Liver (tissue), 3 donors: Measurements from ENCODE around the gene CYB561.

Experiments
- EGR1 ChIP-seq, 2 donors: IDR thresholded peaks; 2 replicates each; pipeline ENCODE4 v1.6.1; 2016 to 2018; ENCODE audit warnings: antibody characterized with exemption in 2 of 2, low read depth in 2 of 2
- FOXA2 ChIP-seq: IDR thresholded peaks from 2 replicates; pipeline ENCODE4 v1.6.1; 2016; ENCODE audit warnings: antibody characterized with exemption
- GABPA ChIP-seq, 2 donors: IDR thresholded peaks in 1 of 2; conservative IDR thresholded peaks in 1 of 2; 2 replicates each; pipeline ENCODE4 v1.6.1; 2016; ENCODE audit warnings: antibody characterized with exemption in 2 of 2, mild to moderate bottlenecking in 1 of 2, moderate library complexity in 1 of 2
- HNF4A ChIP-seq, 2 donors: conservative IDR thresholded peaks; 2 replicates each; pipeline ENCODE4 v1.6.1; 2016; ENCODE audit warnings: antibody characterized with exemption in 2 of 2, mild to moderate bottlenecking in 2 of 2
- HNF4G ChIP-seq: IDR thresholded peaks from 2 replicates; pipeline ENCODE4 v1.6.1; 2016; ENCODE audit warnings: antibody characterized with exemption
- JUND ChIP-seq, 2 donors: IDR thresholded peaks; 2 replicates each; pipeline ENCODE4 v1.6.1; 2016; ENCODE audit warnings: antibody characterized with exemption in 2 of 2
- RAD21 ChIP-seq, 2 donors: IDR thresholded peaks; 2 replicates each; pipeline ENCODE4 v1.6.1; 2016; ENCODE audit warnings: antibody characterized with exemption in 2 of 2, mild to moderate bottlenecking in 2 of 2
- REST ChIP-seq: IDR thresholded peaks from 2 replicates; pipeline ENCODE4 v1.6.1; 2016; ENCODE audit warnings: antibody characterized with exemption, mild to moderate bottlenecking
- SP1 ChIP-seq: IDR thresholded peaks from 2 replicates; pipeline ENCODE4 v1.6.1; 2018; ENCODE audit warnings: antibody characterized with exemption, mild to moderate bottlenecking
- TAF1 ChIP-seq: conservative IDR thresholded peaks from 2 replicates; pipeline ENCODE4 v1.6.1; 2016; ENCODE audit warnings: antibody characterized with exemption, mild to moderate bottlenecking
- YY1 ChIP-seq: IDR thresholded peaks from 2 replicates; pipeline ENCODE4 v1.6.1; 2016; ENCODE audit warnings: antibody characterized with exemption, mild to moderate bottlenecking
- TF ChIP-seq, protein P1 (sequence below): fragments of 150-350 bp; IDR thresholded peaks from 2 replicates; pipeline ENCODE4 v1.5.1; 2017; ENCODE audit warnings: improper control_type of control experiment, low read depth, low read length; ENCODE audit not compliant: missing input control
- TF ChIP-seq, protein P2 (sequence below): IDR thresholded peaks from 2 replicates; pipeline ENCODE4 v1.6.1; 2016; ENCODE audit warnings: antibody characterized with exemption
- donor health status: healthy.
- donor health status: healthy.

DNA sequence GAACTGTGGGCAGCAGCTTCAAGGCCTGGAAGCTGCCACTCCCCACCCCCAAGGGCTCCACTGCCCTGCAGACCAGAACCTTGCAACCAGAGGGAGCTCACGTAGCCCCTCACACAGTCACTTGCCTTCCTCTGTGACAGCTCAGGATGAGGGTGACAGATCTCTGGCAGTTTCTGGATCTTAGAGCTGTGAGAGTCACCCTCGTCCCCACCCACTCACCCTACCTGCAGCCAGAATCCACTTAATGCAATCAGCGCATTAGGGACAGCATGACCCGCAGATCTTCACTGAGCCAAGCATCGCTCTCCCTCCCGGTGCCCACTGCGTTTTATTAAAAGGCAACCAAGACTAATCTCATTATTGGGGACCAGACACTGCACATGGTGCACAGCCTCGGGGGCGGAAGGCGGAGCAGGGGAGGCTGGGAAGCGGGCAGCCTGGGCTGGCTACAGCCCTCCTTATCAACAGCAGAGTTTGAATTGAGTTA, 3.5 kb downstream of the CYB561 start:
- TF ChIP-seq, protein P1, sequence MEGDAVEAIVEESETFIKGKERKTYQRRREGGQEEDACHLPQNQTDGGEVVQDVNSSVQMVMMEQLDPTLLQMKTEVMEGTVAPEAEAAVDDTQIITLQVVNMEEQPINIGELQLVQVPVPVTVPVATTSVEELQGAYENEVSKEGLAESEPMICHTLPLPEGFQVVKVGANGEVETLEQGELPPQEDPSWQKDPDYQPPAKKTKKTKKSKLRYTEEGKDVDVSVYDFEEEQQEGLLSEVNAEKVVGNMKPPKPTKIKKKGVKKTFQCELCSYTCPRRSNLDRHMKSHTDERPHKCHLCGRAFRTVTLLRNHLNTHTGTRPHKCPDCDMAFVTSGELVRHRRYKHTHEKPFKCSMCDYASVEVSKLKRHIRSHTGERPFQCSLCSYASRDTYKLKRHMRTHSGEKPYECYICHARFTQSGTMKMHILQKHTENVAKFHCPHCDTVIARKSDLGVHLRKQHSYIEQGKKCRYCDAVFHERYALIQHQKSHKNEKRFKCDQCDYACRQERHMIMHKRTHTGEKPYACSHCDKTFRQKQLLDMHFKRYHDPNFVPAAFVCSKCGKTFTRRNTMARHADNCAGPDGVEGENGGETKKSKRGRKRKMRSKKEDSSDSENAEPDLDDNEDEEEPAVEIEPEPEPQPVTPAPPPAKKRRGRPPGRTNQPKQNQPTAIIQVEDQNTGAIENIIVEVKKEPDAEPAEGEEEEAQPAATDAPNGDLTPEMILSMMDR = no peak
- TF ChIP-seq SP1 (no peak), REST (no peak), FOXA2 (no peak), RAD21 (IDR thresholded peaks at IDR 0.05) (no peak), TAF1 (no peak), JUND (IDR thresholded peaks at IDR 0.05) (no peak), YY1 (no peak), HNF4G (no peak), EGR1 (IDR thresholded peaks at IDR 0.05; ENCODE audit: low read depth in 2 of 2) (no peak), HNF4A (conservative IDR thresholded peaks at IDR 0.05) (no peak), GABPA (IDR thresholded peaks at IDR 0.05 in 1 of 2, conservative IDR thresholded peaks at IDR 0.05 in 1 of 2) (no peak)
- TF ChIP-seq, protein P2, sequence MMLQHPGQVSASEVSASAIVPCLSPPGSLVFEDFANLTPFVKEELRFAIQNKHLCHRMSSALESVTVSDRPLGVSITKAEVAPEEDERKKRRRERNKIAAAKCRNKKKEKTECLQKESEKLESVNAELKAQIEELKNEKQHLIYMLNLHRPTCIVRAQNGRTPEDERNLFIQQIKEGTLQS = no peak
